NCI-H1417 treated with DMSO at 0.1 percent for 48 hours (cell line): ENCODE measurements around the gene PPP2R5A.

ENCODE experiments used
- DNase-seq: peaks from one replicate; lab custom pipeline; 2025; lab: John Stamatoyannopoulos, UW

Gene PPP2R5A

DNA sequence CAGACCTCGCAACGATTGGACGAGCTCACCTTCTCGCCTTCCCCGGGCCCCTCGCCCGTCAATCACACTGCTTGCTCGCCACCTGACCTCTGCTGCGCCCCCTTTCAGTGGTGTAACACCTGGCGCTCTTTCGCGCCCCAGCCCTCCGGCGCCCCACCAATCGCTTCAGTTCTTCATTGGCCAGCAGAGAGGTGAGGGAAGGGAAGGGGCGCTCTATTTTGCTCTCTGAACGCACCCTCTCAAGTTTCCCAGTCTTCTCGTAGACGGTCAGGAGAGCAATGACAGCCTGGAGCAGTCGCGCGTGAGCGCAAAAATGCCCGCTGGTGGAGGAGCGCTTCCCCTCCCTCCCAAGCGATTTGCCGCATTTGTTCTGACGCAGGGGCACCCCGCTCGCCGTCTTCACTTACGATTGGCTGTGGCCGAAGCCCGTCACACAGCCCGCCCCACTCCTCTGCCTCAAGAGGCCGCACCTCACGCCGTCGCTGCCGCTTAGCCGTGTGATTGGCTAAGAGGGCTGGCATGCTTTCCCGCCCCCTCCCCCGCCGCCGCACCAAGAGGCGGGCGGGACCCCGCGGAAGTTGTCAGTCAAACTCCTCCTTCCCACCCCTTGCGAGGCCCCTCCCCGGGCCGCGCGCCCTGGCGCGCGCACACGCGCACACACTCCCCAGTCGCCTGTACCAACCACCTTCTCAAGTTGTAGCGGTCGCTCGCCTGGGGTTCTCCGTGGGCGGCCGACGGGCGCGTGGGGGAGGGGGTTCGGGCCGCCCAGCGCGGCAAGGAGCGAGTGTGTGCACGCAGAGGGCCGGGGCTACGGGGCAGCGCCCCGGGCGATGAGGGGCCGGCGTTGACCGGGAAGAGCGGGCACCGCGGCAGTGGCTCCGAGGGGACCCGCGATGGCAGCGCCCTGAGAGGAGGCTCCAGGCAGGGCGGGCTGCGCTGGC lies at the start of gene PPP2R5A:
Gene PPP2R5A, plus strand, starts transcription at position 667 of the 941 bp plus-strand sequence. CDS start 701 bp downstream, outside the sequence.
- peak; percentile 90 for DNase-seq

DNA sequence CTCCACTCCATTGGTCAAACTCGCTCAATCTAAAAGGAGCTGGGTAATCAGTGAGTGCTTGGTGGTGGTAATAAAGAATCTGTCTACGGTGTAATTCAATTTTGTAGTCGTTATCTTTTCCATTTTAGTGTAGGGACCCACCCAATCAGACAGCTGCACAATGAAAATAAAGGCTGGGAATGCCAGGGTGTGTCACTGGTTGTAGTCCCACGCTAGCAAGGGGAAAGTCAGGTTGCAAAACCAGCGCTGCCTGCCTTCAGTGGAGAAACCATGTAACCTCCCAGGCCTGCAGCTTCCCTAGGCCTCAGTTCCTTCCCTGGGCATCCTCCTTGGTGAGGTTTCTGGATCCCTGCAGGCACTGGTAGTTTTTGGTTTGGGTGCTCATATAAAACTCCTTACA lies 49.4 kb upstream of the PPP2R5A start:
- DNase-seq, result no peak

DNA sequence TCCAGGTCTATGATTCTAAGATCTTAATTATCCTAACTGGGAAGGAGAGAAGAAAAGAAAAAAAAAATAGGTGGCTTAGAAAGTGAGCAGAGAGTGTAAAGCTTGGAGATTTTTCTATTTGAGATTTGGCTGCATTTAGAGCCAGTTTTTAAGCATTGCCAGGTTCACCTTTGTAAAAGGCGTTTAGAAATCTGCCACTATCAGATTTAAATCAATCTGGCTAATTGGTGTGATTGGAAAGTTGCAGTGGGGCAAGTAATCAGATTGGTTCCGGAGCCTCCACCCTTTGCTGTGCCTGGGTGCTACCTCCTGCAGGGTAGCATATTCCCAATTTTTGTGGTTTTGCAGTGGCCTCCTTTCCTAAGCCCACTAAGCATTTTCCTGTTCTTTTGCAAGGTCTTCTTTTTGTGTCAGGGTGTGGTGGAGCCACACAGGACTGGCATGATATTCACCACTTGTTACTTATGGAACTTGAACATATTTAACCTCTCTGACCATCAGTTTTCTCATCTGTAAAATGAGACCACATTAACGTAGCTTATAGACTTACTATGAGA lies 48.5 kb upstream of the PPP2R5A start:
- DNase-seq, result no peak

DNA sequence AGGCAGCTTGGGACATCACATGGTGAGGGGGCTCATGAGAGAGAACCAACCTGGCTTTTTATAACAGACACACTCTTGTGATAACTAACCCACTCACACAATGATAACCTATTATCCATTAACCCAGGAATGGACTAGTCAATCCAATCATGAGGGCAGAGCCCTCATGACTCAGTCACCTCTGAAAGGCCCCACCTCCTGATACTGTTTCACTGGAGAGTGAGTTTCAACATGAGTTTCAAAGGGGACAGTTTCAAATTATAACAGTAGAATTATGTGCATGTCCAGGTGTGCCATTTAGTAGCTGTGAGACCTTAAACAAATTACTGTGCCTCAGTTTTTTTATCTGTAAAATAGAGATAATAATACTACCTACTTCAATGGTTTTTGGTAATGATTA lies 47.6 kb upstream of the PPP2R5A start:
- DNase-seq, result no peak

DNA sequence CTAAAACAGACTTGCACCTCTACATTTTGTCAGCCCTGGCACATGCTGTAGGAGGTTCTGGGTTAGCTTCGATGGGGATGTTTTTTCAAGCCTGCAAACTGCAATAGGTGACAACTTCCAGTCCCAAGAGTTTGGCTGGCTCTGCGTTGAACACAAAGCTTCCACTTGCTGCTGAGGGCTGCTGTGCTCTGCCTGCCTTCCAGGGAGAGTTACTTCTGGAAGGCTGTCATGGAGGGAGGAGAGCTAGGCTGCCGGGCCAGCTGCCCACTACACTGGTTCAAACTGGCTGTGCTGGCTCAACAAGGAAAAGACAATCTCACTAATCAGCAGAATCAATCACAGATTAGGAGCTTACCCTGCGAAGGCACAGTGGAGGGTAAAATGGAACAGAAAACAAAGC lies 46.7 kb upstream of the PPP2R5A start:
- no peak for DNase-seq

DNA sequence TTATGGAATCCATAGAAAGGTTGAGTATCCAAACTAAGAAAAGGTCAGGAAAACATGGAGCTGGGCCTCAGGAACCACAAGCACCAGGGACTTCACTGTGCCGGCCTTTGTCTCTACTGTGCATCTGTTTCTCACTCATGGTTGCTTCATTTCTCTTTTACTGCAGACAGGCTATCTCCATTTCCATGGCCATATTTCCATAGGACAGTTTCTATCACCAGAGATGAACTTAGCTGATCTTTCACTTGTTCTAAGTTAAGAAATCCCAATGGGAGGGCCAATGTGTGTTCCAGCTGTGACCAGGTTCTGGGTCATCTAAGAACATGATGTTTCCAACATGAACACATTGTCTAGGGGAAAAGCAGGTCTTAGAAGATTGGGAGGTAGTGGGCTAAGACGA lies 43.7 kb upstream of the PPP2R5A start:
- no peak for DNase-seq

DNA sequence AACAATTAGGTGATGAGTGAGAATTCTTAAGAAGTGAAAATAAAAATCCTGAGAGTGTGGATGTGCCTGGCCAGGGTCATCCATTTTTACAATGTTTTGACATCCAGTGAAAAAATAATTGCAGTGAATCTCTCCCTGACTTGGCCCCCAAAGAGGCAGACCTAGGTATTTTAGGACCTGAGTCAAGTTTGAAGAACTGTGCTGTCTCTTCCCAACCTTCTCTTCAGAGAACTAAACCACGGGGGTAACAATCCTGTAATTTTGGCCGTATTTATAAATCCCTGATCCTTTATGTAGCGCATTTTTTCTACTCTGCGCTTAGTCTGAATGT lies 43.3 kb upstream of the PPP2R5A start:
- no peak for DNase-seq

DNA sequence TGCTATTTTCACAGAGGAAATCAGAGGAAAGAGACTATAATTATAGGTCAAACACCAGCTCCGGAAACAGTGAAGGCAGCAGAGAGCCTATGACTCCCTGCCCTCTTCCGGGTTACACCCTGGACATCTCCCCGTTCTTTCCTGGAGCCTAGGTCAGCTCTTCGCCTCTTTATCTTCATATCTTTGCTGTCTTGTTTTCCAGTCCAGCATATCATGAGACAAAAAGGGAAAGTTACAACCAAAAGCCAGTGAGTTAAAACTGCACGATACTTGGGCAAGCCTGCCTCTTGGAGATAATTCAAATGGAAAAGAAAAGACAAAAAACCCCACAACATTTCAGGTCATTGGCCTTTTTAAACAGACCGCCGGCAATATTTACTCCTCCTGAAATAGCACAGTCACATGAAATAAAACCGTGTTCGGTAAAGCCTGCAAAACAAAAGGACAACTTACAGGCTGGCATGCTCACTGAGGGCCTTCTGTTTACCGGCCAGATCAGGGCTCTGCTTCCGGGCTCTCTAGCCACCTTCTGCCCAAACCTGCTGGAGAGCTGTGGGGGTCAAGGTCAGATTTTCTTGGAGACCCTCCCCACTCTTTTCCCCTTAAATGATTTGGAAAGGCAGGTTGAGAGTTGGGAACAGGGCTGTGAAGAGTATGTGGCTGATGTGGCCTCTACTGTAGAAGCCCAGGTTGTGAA lies 42.8 kb upstream of the PPP2R5A start:
- no peak for DNase-seq

DNA sequence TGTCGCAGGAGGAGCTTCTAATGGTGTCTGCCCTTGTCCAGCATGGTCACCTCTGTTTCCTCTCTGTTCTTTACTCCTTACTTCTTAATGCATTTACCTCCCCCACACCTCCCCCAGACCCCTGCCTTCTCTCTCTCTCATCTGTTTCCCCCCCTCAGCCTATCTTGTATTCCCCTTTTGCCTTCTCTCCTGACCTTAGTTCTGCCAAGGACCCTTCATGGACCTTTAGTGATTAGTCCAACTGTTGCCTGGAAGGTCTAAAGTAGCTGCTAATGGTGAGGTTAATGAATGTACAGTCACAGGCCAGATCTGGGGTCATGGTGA lies 42.3 kb upstream of the PPP2R5A start:
- DNase-seq, result no peak

DNA sequence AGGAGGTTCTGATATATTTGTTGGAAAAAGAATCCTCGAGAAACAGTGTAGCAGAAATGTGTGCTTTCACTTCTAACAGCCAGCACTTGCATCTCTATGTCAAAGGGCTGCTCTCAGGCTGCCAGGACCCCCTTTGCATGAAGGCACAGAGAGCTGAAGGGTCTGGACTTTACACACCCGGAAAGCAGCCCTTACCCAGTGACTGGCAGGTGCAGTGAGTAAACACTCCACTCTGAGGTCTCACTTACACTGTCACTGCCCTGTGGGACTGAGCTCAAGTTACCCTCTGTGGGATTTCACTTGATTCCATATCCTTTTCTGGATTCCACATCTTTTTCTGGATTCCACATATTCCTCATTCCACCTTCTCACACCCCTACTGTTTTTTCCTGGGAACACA lies 40.8 kb upstream of the PPP2R5A start:
- no peak for DNase-seq

DNA sequence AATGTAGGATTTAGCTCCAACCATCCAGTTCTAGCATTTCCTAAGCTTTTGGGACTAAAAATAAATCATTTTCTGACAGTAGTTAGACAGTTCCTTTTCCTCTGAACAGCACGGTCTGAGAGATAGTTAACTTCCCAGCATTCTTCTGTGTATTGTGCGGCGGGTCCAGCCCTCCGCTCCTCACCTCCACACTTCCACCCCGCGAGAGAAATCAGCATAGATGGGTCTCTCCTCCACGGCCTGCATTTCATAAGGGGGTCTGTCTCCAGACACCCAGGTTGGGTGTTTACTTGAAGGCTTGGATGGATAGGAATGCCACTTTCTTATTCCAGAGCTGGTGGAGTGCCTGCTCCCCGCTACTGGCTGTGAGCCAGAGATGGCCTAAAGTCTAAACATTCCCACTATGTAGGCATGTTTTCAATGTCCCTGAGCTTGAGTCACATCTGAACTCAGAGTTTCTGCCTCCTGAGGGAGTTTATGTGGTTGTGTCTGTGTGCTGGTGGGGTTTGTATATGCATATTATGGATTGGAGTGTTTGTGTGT lies 38.0 kb upstream of the PPP2R5A start:
- no peak for DNase-seq

DNA sequence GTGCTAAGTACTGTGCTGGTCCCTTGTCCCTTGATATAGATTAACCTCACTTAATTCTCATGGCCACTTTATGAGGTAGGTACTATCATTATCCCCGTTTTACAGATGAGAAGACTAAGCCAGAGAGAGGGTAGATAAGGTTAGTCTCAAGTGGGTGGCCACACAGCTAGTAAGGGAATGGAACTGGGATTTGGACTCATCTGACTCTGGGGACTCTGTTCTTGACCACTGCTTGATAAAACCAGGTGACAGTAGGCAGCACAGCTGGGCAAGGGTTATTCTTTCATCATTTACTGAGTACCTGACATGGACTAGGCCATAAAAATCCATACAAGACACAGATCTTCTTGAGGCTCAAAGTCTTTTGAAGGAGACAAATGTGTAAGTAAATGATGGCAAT lies 37.2 kb upstream of the PPP2R5A start:
- no peak for DNase-seq

DNA sequence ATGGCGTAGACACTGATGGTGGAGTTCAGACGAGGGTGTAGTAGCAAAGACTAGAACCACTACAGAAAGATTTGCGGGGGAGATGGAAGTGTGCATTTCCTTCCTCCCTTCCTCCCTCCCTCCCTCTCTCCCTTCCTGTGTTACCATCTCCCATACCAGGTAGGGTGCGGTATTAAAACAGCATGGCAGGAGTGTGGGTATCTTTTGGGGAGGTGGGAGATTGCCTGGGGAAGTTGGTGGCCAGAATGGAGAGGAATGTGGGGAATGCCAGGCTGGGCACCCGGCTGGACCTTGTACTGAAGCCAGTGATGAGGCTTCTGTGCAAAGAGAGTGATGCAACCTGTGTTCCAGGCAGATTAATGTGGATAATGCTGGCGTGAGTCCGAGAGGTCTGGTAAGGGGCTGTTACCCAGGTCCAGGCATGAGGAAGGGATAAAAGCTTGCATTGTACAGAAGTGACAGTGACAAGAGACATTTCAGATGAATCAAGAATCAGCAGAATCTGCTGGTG lies 30.3 kb upstream of the PPP2R5A start:
- DNase-seq, result no peak

DNA sequence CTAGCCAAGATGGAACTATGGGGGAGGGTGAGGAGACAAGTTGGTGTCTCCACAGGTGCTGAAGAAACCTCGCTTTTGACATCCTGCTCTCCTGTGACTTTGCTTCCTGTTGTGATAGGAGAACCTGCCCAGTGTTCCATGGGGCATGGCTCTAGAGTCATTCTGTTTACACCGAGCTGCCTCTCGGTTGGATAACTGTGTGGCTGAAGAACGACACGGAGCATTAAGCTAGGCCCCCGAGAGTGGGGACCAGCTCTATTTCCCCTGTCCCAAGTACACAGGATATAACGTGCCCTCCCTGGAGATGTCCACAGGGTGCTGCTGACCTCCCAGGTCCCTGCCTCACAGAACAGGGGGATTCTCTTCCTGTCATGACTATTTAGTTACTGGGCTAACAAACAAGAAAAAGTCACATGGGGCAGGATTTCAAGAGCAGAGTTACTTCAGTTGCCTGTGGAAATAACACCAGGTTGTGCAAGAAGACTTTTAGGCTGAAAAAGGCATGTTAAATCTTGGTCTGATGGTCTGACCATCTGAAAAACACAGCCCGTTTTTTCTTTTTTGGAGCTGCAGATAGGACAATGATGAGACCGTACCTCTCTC lies 29.4 kb upstream of the PPP2R5A start:
- no peak for DNase-seq

DNA sequence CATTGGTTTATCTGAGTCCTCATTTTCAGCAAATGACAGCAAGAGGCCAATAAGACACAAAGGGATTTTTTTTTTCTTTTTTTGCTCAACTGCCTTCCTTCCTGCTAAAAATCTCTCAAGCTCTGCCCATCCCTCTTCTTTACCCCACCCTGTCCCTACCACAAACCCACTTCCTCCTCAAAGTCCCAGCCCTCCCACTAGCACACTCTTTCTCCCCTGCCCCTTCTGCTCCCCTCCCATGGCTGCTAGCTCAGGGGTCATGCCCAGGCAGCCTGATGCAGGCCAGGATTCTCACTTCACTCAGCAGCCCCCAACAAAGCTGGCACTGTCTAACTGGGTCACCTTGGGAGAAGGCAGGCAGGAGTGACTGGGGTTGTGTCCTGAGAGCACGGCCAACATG lies 28.8 kb upstream of the PPP2R5A start:
- no peak for DNase-seq

DNA sequence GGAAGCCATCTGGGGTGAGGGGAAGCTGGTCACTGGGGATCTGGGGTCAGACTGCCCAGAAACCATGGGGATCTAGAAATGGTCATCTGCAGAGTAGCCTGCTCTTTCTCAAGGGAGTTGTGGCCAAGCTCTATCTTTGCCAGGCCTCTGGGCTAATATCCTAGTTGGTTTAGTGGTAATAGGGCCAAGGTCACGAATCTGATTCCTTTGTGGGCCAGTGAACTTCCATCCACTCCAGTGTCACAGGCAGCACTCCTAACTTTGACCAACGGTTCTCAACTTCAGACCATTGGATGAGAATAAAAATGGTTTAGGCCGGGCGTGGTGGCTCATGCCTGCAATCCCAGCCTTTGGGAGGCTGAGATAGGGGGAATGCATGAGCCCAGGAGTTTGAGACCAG lies 28.1 kb upstream of the PPP2R5A start:
- DNase-seq, result no peak

DNA sequence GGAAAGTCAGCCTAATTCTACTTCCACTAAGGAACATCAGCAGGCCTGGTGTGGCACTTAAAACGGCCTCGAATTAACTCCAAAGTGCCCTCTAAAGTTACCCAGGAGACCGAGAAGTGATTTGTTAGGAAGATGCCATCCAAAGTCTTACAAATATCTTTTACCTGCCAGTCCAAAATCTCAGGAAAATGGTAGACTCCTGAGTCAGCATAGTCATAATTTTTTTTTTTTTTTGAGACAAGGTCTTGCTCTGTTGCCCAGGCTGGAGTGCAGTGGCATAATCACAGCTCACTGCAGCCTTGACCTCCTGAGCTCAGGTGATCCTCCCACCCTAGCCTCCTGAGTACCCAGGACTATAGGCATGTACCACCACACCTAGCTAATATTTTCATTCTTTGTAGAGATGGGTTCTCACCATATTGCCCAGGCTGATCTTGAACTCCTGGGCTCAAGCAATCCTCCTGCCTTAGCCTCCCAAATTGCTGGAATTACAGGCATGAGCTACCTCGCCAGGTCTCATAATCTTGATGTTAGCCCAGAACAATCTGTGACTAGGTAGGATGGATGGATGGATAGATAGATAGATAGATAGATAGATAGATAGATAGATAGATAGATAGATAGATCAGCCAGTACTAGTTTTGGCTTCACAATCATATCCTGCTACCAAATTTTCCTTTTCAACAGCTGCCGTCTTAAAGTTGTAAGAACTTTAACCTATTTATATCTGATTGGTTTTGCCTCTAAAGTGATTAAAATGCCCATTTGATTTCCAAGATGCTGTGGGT lies 25.3 kb upstream of the PPP2R5A start:
- DNase-seq, result no peak

DNA sequence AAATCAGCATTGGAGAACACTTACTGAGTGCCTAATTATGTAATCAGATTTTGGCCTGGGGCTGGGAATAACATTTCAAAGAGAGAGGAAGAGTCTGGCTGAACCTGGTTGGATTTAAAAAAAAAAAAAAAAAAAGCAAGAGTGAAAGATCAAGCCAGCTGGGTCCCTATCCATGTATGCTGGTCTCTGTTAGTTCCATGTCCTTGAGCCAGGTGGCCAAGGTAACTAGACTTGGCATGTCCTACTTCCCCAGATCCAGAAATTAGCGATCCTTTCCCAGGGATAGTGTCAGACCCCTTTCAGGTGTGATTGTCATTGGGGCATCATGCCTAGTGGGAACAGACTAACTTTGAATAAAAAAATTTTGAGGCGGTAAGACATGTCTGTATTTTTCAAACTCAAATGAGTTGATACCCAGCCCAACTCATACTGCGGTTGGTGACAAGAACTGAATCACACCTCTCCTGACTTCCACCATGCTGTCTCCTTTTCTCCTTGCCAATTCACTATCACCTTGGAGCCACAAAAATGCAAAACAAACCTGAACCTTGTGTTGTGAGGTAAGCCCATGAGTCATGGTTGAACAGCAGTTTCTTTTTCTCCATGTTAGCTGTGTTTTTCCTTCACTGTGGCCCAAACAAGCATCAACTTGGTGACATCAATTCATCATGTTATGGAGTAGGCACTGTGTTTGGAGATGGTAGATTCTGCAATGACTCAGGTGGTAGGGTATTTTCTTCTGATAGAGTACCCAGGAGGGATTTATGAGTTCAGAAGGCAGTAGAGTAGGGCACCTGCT lies 24.5 kb upstream of the PPP2R5A start:
- no peak for DNase-seq

DNA sequence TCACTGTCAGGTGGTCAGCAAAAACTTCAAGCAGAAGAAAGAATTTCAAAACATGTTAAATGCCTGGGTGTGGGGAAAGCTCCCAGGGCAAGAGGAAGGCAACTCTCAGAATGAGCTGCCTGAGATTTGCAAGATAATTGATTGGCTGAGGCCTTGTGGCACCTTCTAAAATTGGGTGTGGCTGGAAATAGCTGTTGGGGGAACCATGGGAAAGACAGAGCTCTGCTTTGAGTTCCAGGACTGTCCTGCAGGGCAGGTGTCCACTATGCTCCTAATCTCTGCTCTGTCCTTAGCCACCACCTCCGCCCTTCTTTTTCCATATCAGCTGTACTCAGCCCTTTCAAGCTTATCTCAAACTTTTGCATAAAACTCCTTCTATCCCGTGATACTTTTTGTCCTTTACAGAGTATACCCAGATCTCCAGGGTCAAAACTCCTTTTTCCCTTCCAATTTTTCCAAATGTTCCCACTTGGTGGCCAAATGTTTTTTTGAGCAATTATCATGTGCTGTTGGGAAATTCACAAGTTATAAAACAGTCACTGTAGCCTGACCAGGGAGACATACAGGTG lies 23.8 kb upstream of the PPP2R5A start:
- no peak for DNase-seq

DNA sequence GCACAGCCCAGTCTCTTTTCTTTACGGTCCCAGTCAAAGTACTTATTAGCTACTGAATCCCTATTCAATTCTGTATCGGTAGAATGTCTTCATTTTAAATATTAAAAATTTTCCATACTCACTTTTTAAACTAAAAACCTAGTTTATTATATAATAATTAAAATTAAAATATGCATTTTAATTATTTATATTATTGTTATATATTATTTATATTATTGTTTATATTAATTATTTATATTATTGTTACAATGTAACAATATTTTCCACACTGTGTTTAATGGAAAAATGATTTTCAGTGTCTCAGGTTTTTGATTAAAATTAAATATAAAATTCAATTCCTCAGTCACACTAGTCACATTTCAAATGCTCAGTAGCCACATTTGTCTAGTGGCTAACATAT lies 18.2 kb upstream of the PPP2R5A start:
- DNase-seq, result no peak
